Gastroesophageal sphincter (tissue), 3 donors: ENCODE results near the gene OCIAD2.

ENCODE experiments used
- CTCF ChIP-seq, 4 experiments: fragments of 200-600 bp in 2 of 4; fragments of 450-650 bp in 2 of 4; sonication (generic) in 1 of 4; IDR thresholded peaks; one replicate each; pipeline ENCODE4 v1.5.1; 2017 to 2019; ENCODE audit warnings: antibody characterized with exemption in 4 of 4, mild to moderate bottlenecking in 2 of 4, moderate library complexity in 2 of 4
- POLR2AphosphoS5 ChIP-seq: sonication (generic); formaldehyde crosslinking; IDR thresholded peaks from one replicate; pipeline ENCODE4 v1.6.1; 2017; ENCODE audit warnings: antibody characterized with exemption

DNA sequence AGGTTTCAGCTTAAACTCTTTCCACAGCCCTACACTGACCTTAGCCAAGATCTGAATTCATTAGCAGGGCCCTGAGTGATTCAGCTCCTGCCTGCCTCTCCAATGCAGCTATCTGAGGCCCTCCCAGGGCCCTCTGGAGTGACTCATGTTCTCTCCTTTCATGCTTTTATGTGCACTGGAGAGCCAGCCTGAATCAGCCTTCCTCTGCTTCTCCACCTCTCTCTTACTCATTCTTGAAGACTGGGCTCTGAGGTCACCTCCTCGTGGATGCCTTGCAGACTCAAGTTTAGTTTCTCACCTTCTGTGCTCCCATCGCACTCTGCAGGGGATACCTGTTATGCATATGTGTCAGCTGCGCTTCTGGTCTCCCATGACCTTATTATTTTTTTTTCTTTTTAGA is 3.1 kb upstream of the OCIAD2 start:
- TF ChIP-seq POLR2AphosphoS5 (no peak), CTCF (IDR thresholded peaks at IDR 0.05) (no peak)
